ENCODE results near the gene PSAP.

Gene PSAP

GRCh38 chr10:71824333-71824732, 26.7 kb downstream of the PSAP start:
- no peak for DNase-seq

GRCh38 chr10:71823356-71823755, 27.7 kb downstream of the PSAP start:
- no peak for DNase-seq

DNA sequence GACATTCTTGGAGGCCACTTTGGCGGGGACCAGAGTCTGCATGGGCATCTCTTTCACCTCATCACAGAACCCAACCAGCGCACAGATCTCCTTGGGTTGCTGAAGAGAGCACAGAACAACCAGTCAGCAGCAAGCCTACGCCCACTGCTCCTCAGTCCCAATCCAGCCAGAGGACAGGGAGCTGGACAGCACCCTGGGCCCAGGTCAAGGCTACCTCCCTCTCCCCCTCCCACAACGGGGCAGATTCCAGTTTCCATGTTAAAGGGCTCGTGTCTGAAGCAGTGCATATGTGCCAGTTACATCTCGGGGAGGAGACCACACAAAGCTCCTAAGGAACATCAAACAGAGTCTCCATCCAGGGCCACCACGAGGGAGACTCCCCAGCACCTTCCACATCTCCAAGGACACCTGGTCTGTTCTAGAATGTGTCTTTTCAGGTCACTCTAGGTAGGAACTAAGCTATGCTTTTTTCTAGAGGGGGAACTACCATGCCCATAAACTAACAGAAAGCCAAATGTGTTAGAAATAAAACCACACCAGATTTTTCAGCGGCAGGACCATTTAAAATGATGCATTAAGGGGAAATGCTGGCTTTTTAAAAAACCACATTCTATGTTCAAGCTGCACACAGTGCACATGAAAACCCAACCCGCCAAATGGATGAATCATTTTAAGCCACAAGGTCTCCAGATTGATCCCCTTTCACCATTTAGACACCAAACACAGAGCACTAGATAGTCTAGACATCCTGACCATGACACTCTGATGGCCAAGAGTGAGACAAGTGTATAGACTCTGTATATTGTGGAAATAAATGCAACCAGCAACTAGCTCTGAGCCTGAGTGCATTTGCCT, 28.9 kb downstream of the PSAP start:
- DNase-seq: no peak

- no peak for DNase-seq
These were observed 30.1 kb downstream of the PSAP start for GRCh38 chr10:71820966-71821365.

GRCh38 chr10:71819985-71820384, 31.1 kb downstream of the PSAP start:
- DNase-seq: no peak

- DNase-seq: no peak
These were observed 31.6 kb downstream of the PSAP start for GRCh38 chr10:71819441-71819861.

GRCh38 chr10:71818674-71819260, 32.3 kb downstream of the PSAP start:
- no peak for DNase-seq

- DNase-seq: no peak
These were observed 33.0 kb downstream of the PSAP start for GRCh38 chr10:71817831-71818655.

GRCh38 chr10:71816936-71817618, 34.0 kb downstream of the PSAP start:
- no peak for DNase-seq

DNA sequence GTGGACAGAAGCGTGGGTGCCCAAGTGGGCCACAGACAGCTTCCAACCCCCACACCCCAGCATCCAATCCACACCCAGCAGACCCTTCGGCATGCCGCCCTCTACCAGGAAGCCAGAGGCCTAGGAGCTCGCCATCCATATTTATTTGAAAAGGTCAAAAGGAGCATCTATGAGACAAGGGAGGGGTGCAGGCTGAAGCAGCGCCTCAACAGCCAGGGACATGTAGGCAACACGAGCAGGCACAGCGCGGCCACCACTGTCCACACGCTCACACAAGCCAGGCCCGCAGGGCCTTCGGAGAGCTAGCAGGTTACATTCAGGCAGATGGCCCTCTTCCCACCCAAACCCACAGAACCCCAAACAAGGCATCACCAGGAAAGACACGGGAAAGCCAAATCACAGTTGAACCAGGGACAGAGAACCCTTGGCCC, 34.6 kb downstream of the PSAP start:
- no peak for DNase-seq

DNA sequence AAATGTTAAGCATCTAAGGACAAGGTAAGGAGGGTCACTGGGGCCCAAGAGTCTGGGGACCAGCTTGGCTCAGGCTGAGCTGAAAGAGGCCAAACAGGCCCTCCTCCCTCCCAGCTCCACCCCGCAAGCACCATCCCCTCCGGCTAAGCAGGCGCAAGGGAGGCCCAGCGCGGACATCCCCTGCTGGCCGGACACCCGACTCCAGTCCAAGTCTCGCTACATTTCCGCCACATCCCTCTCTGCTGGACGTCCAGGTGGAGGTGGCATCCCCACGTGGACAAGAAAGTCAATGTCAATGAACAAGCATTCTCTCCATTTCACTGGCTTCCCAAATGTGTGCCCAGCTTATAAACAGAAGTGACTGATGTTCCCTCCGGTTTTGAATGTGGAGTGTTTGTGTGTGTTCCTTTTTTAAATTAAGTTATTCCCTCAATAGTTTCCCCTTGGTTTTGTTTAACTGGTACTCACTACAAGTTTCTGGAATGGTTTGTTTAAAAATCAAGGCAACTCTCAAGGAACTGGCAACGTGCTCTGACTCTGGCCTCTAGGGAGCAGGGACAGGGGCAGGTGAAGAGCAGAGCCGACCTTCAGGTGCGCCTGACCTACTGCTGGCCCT, 35.4 kb downstream of the PSAP start:
- DNase-seq: no peak

DNA sequence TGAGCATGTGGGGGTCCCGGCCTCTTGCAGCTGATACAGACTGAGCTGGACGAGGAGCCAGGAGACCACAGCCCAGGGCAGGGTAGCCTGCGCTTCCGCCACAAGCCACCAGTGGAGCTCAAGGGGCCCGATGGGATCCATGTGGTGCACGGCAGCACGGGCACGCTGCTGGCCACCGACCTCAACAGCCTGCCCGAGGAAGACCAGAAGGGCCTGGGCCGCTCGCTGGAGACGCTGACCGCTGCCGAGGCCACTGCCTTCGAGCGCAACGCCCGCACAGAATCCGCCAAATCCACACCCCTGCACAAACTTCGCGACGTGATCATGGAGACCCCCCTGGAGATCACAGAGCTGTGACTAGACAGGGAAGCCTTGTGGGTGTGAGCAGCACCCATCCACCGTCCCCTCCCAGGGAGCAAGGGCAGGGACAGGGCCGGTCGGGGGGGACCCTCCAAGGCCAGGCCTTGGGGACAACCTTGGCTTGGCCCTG, 36.1 kb downstream of the PSAP start:
- DNase-seq: no peak

DNA sequence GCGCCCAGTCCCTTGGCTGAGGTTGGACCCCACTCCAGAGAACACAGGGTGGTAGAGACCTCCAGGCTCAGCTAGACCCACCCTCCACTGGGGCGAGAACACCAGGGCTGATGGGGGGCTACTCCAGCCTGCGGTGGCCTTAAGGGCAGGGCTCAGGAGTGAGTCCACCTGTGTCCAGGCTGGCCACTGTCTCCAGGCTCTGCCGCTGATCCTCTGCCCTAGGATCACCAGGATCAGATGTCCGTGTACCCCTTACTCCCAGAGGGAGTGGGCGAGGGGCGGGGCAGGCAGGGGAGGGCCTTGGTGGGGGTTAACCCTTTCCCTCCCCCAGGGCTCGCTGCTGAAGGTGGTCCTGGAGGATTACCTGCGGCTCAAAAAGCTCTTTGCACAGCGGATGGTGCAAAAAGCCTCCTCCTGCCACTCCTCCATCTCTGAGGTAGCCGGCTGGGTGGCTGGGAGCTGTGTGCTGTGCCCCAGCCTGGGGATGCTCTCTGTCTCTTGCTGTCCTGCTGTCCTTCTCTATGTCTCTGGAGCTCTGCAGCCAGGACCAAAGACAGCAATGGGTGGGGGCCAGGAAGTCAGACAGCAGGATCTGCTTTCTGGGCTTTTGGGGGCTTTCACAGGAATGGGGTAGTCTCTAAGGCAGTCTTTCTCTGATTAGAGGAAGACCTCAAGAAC, 38.0 kb downstream of the PSAP start:
- no peak for DNase-seq

DNA sequence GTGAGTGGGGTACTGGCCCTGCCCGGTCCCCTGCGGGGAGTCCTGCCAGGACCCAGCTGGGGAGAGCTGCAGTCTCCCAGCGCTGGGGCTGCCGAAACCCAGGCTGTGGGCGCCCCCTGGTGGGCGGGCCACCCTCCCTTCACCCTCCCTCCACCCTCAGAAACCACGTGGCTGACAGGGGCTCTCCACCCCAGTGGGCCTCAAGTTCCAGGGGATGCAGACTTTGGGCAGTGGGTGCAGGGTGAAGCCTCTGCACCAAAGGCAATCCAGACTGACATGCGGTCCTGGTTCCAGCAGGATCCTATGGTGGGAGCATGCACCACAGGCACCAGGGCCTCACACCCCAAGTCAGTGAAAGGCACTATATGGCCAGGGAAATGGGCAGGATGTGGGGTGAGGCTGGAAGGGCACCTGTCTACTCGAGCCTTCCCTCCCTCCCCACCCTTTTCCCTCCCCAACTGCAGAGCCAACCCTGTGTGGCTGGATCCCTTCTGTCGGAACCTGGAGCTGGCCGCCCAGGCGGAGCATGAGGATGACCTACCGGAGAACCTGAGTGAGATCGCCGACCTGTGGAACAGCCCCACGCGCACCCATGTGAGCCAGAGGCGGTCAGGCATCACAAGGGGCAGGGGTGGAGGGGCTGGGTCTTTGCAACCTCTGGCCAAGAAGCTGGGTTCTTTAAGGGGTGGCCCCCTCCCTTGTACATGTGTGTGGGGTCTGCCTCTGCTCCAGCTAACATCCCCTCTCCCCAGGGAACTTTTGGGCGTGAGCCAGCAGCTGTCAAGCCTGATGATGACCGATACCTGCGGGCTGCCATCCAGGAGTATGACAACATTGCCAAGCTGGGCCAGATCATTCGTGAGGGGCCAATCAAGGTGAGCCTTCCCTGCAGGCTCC, 38.8 kb downstream of the PSAP start:
- peak; percentile 35 for DNase-seq

DNA sequence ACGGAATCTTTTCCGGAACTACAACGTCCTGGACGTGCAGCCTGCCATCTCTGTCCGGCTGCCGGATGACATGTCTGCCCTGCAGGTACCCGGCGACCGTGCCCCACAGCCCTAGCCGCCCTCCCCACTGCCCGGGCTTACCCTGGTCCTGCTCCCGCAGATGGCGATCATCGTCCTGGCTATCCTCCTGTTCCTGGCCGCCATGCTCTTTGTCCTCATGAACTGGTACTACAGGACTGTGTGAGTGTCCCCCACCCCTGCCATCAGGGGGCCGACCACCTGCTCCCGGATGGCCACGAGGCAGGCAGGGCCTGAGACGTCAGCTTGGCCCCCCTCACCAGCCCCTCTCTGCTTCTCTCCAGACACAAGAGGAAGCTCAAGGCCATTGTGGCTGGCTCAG, 39.7 kb downstream of the PSAP start:
- DNase-seq: no peak

DNA sequence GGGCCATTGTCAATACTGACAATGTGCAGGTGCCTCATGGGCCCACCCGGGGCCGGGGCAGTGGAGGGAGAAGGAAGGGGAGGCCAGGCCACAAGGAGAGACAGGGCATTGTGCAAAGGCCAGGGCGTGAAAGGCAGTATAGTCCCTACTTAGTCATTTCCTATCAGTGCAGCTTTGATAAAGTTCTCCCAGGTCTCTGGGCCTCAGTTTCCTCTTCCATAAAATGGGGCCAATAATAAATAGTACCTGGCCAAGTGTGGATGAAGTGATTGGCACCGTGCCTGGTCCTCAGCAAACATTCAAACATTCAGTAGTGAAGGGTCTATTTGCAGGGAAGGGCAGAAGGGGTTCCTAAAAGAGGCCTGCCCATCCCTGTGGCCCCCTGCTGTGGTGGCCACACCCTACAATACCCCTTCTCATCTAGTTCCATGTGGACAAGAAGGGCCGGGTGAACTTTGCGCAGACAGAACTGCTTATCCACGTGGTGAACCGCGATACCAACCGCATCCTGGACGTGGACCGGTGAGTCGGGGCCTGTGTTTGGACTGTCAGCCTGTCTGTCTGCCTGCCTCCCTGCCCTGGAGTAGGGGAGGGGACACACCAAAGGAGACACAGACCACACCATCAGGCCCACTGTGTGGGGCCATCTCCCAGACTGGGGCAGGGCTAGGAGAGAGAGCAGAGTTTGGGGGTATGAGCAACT, 40.9 kb downstream of the PSAP start:
- DNase-seq: no peak

DNA sequence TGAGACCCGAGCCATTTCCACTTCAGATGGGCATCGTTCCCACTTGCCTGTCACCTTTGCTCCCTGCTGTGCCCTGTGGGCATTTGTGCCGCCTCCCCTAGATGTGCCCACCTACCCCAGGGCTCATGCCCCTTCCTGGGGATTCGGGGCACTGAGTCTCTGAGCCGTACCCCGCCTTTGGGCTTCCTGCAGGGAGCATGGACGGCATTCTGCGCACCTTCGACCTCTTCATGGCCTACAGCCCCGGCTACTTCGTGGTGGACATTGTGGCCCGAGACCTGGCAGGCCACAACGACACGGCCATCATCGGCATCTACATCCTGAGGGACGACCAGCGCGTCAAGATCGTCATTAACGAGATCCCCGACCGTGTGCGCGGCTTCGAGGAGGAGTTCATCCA, 41.4 kb downstream of the PSAP start:
- DNase-seq: no peak

- DNase-seq: no peak
These were observed 43.2 kb downstream of the PSAP start for GRCh38 chr10:71807557-71808510.

All from NCI-H1105 (cell line).